MM.1S (cell line): ENCODE measurements around the gene TCHP.

ENCODE experiments used
- EZH2 ChIP-seq: fragments of 300-600 bp; sonication (generic); optimal IDR thresholded peaks from 2 replicates; pipeline ENCODE3; 2017; ENCODE audit warnings: low read depth, mild to moderate bottlenecking, antibody characterized with exemption, low read length, mixed read lengths
- EZH2phosphoT487 ChIP-seq: fragments of 300-600 bp; sonication (generic); IDR thresholded peaks from 2 replicates; pipeline ENCODE4 v1.6.1; 2018; ENCODE audit warnings: antibody characterized with exemption, low read length
- TF ChIP-seq, protein P1 (sequence below): fragments of 300-600 bp; sonication (generic); IDR thresholded peaks from 2 replicates; pipeline ENCODE4 v1.5.1; 2016; ENCODE audit warnings: antibody characterized with exemption, low read length, mixed read lengths

- no peak for TF ChIP-seq EZH2phosphoT487
- TF ChIP-seq, protein P1, sequence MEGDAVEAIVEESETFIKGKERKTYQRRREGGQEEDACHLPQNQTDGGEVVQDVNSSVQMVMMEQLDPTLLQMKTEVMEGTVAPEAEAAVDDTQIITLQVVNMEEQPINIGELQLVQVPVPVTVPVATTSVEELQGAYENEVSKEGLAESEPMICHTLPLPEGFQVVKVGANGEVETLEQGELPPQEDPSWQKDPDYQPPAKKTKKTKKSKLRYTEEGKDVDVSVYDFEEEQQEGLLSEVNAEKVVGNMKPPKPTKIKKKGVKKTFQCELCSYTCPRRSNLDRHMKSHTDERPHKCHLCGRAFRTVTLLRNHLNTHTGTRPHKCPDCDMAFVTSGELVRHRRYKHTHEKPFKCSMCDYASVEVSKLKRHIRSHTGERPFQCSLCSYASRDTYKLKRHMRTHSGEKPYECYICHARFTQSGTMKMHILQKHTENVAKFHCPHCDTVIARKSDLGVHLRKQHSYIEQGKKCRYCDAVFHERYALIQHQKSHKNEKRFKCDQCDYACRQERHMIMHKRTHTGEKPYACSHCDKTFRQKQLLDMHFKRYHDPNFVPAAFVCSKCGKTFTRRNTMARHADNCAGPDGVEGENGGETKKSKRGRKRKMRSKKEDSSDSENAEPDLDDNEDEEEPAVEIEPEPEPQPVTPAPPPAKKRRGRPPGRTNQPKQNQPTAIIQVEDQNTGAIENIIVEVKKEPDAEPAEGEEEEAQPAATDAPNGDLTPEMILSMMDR = no peak
- TF ChIP-seq EZH2 = no peak
Observed at GRCh38 chr12:109963743-109964429, 63.8 kb downstream of the TCHP start.
